Sigmoid colon (tissue), 3 donors: Measurements from ENCODE around the gene ACTL6B.

Source experiments
- POLR2A ChIP-seq, 2 donors: fragments of 450-650 bp; IDR thresholded peaks; one replicate each; pipeline ENCODE4 v1.6.1; 2016; ENCODE audit warnings: antibody characterized with exemption in 2 of 2, mild to moderate bottlenecking in 2 of 2, moderate library complexity in 2 of 2
- TF ChIP-seq, protein P1 (sequence below), 4 experiments: fragments of 450-650 bp in 3 of 4; fragments of 200-600 bp in 1 of 4; IDR thresholded peaks; one replicate each; pipeline ENCODE4 v1.5.1; 2016 to 2019; ENCODE audit warnings: antibody characterized with exemption in 4 of 4, mild to moderate bottlenecking in 3 of 4, moderate library complexity in 2 of 4

DNA sequence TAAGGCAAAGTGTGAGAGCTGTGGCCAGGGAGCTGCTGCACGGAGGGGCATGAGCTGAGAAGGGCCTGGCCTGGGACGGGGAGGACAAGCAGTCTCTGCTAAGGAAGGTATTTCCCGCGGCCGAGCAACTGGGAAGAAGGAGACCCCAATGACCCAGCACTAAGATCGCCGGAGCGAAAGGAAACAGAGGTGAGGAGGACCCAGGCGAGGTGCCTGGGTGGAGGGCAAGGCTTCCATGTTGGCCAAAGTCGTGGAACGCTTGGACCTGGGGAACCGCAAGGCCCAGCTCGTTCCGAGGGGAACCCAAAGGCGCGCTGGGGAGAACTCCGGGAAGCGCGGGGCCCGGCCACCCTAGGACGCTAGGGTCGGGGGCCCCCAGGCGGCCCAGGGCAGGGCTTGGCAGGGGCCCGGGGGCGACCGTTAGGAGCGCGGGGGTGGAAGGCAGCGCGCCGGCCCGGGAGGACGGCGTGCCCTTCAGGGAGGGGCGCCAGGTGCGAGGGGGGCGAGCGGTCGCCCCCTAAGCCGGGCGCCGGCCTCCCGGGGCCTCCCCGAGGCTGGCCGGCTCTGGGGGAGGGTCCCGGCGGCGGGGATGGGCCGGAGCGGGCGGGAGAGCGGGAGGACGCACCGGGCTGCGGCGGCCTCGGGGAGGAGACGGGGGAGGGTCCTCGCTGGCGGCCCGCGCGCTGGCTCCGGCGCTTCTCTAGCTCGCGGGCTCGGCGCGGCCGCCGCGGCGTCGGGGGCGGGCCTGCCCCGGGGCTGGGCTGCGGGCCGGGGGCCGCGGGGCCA is 37.3 kb upstream of the ACTL6B start:
- TF ChIP-seq, protein P1, sequence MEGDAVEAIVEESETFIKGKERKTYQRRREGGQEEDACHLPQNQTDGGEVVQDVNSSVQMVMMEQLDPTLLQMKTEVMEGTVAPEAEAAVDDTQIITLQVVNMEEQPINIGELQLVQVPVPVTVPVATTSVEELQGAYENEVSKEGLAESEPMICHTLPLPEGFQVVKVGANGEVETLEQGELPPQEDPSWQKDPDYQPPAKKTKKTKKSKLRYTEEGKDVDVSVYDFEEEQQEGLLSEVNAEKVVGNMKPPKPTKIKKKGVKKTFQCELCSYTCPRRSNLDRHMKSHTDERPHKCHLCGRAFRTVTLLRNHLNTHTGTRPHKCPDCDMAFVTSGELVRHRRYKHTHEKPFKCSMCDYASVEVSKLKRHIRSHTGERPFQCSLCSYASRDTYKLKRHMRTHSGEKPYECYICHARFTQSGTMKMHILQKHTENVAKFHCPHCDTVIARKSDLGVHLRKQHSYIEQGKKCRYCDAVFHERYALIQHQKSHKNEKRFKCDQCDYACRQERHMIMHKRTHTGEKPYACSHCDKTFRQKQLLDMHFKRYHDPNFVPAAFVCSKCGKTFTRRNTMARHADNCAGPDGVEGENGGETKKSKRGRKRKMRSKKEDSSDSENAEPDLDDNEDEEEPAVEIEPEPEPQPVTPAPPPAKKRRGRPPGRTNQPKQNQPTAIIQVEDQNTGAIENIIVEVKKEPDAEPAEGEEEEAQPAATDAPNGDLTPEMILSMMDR (IDR thresholded peaks at IDR 0.05), result no peak
- no peak for TF ChIP-seq POLR2A (IDR thresholded peaks at IDR 0.05)
